Inflammatory macrophage treated with lipopolysaccharide for 4 hours (primary cell): ENCODE data around the gene NMUR1.

Experiments
- DNase-seq: peaks from one replicate; pipeline ENCODE4 v3.0.0-alpha.2; 2020

Gene NMUR1

DNA sequence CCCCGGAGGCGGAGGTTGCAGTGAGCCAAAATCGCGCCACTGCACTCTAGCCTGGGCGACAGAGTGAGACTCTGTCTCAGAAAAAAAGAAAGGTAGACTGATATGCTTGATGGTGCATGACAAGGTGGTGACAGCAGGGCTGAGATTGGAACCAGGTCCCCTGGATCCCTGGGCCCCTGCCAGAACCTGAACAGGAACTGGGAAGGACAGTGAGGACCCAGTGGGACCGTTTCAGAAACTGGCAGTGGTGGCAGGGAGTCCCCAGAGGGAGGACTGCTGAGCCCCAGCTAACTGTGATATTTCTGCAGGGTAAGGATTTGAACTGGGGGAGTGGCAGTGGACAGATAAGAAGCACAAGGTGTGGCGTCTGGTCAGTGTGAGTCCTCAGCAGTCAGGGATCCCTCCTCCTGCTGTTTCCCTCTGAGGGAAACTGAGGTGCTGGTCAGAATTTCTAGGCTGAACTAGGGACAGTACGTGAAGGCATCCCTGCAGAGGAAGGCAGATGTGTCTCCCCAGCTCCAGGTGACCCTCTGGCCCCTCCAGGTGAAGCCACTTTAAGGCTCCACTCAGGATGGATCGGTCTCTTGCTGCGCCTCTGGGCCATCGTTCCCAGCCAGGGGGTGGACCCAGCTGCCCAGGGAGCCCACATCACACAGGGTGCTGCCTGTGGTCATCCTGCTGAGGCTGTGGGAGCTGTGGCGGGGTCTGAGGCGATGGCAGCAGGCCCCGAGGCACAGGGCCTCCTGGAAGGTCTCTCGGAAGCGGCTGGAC is 5.6 kb downstream of the NMUR1 start:
- DNase-seq, result no peak

DNA sequence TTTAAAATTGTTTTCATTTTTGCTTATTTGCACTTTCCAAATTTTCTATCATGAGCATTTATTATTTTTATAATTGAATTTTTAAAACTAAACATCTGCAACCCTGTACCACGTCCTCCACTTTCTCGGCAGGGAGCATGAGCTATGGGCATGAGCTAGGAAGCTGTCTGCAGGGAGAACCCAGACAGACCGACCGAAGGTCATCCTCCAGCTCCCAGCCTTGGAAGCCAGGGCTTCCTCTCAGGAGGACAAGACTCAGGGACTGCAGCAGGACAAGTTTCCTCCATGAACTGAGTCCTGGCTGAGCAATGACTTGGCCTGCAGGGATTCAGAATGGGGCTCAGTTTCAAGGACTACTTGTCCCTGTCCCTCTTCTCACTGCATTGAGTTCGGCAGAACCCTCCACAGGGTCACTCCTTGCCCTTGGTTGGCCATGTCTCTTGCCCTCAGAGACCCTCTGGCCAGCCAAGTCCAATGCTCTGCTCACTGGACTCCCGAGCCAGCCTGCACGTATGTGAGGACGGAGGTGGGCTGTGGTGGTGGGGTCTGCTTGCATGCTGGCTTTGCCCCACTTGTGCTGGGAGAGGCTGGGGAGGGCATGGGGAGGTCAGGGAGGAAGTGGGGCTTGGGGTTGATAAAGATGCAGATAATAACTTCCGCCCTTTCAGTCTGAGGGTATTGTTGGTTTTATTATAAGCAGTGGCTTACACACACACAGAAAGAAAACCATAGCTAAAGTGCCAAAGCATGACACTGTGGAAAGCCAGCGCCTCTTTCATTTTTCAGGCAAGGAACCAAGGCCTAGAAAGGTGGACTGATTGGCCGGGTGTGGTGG is 6.6 kb downstream of the NMUR1 start:
- DNase-seq, result no peak

DNA sequence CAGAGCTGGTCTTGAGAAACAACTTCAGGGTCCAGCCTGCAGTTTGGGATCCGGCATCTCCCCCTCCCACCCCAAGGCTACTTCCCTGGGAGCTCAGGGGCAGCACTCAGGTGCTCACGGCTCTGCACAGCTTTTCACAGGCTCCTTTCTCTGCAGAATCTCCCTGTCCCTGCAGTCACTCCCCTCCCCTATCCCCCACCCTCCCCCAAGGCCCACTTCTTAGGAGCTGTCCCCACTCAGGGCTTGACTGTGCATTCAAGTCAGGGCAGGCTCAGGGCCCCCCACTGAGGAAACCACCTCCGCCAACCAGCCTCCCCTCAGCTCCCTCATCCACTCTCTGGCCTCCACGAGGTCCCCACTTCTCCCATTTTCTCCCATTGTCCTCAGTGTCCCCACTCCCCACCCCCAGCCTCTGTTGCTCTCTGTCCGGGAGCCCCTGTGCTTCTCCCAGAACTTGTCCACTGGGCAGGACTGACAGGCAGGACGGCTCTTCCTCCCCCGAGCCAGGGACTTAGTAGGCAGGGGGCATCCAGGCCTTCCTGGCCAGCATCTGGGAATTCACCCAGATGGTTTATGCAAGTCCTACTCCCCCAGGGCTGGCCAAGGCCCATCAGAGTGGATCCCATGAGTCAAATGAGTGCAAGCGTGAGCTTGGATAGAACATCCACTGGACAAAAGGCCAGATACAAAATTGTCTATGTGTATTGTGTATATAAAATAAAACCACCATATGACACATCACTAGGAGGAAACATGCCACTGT is 7.6 kb downstream of the NMUR1 start:
- no peak for DNase-seq

DNA sequence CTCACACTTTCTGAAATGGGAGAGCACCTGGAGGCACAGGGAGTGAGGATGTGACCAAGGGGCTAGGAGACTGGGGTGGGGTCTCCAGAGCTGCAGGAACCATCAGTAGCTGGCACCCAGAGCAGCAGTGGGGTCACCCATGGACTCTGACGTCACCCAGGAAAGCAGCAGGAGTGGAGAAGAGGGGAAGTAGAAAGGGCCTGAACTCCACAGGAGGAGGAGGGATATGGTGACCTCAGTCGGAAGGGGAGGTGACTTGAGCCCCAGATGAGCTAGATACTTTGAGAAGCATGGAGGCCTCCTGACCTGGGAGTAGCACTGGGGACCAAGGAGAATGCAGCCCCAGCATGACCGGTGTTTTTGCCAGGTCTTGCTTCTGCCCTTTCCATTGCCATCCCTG is 8.8 kb downstream of the NMUR1 start:
- peak; percentile 49 for DNase-seq

DNA sequence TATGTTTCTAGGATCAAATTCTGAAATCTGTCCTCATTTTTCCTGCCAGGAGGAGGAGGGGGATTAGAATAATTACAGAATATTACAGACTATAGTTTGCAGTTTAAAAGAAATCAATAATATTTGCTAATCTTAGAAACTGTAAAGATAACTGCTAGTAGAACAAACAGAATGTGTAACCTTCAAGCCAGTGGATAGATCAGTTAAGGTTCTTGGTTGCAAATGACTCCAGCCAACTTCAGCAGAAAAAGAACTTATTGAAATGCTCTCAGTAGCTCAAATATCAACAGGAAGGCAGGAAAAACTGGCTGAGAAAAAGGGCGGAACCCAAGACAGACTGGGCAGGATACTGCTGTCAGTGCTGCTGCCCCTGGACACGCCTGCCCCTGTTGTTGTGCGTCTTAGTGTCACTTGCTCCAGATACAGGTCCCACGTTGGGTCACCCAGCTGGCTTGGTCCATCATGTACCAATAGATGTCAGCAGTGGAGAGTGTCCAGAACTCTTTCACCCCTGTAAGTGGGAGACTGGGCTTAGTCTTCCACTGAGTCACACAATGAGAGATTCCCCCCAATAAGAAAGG is 10.2 kb downstream of the NMUR1 start:
- DNase-seq, result no peak

DNA sequence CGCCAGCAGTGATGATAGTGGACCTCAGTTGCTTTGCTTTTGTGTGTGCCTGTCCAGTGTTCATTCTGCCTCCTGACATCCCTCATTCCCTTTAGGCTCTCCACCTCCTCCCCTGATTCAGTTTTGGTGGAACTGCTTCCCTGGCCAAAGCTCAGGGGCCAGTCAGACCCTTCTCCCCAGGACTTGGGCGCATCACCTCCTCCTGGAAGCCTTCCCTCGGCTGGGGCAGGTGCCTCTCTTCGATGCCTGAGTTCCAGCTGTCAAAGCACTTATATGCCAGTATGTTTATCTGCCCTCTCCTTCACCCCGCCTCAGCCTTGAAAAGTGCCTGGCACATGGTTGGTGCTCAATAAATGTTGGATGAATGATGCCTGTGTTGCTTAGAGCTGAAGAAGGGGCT is 11.5 kb downstream of the NMUR1 start:
- no peak for DNase-seq

DNA sequence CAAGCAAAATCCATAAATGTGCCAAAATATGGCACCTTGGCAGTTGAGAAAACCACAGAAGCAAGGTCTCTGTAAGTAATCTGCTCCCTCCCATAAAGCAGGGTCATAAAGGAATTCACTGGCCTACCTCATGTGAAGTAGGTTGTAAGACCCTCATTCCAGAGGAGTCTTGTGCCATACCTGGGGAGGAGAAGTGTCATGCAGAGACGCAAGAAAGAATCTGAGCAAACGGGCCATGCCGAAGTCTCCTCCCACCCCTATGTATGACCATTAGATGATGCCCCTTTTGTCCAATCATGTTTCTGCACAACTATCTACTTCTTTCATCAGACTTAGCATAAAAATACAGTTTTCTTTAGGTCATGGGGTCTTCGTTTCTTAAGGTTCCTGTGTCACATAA is 14.6 kb downstream of the NMUR1 start:
- no peak for DNase-seq

DNA sequence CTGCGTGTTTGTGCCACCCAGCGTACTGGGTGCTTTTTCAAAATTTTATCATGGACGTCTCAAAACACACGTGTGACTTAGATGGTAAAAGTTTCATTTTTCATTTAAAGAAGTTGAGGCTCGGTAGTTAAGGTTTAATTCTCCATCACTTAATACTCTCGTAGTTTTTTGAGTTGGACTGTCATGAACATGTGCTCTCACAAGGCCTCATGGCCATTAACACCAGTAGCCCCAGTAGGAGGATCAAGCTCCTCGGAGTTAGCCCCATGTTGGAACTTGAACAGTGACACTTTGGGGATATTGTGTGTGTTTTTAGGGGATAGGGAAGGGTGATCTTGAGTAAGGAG is 15.3 kb downstream of the NMUR1 start:
- no peak for DNase-seq

DNA sequence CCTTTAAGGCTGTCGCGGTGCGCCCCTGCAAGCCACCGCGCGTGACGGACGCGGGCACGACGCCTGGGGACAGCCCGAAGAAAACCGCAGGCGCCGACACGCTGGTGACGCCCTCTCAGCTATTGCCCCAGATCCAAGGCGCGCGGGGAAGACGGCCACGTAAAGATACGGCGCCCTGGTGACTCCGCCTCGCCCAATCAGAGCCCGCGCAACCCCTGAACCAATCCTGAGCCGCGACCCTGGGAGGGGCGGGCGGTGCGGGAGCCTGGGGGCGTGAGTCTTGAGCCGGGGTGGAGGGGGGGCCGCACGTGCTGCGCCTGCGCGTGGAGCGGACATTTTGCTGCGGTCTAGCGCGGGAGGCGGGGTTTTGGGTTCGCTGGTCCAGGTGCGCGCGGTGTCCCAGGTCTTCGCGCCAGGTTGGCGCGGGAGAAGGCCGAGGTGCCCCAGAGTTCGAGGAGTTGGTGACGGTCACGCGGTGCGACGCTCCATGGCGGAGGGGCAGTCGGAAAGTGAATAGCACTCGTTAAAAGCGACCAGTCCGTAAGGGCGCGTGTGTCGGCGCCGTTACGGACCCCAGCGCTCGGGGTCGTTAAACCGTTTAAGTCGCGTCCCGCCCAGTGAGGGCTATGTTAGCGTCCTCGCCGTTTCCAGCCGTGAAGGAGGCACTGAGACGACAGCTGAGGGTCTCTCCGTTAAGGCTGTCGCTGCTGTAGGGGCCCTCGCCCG is 15.9 kb downstream of the NMUR1 start:
- peak; percentile 97 for DNase-seq

DNA sequence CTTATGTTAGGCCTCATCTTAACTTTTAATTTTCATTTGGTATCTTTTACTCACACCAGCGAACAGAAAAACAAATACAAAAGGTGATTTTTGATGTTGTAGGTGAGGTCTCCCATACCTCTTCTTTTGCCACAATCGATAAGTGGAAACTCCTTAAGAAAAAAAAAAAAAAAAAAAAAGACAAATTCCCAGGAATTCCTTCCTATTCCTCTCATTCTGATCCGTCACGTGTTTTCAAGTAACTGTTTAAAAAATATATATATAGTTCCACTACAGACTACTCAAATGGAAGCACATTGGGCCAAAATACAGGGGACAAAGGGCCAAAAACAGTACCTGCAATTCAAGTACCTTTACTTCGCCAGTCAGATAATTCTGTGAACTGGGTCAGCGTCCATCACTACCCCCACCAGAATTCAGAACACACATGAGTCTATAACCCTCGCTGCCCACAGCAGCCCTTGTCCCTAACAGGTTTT is 16.5 kb downstream of the NMUR1 start:
- DNase-seq, result no peak

DNA sequence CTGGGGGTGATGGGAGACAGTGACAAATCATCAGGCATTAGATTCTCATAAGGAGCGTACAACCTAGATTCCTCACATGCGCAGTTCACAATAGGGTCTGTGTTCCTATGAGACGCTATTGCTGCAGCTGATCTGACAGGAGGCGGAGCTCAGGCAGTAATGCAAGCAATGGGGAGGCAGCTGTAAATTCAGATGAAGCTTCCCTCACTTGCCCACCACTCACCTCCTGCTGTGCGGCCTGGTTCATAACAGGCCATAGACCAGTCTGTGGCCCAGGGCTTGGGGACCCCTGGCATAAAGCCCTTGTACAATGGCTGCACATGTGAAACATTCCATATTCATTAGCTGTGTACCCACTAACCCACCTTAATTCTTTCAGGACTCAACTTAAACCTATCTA is 18.0 kb downstream of the NMUR1 start:
- DNase-seq, result no peak

DNA sequence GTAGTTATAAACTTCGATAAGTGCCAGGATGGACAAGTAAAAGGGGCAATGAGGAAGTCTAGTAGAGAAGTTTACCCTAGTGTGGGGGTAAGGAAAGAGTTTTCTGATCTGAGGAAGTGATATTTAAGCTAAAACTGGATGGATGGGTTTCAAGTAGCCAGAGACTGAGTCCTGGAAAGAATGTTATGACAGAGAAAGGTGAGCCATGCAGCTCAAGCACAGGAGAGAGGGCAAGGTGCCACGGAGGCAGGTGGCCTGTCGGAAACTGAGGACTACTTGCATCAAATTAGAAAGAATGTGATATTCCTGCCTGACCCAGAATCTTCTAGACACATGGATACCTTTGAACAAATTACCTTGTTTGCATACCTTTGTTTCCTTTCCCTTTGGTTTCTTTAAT is 26.5 kb downstream of the NMUR1 start:
- DNase-seq, result no peak

DNA sequence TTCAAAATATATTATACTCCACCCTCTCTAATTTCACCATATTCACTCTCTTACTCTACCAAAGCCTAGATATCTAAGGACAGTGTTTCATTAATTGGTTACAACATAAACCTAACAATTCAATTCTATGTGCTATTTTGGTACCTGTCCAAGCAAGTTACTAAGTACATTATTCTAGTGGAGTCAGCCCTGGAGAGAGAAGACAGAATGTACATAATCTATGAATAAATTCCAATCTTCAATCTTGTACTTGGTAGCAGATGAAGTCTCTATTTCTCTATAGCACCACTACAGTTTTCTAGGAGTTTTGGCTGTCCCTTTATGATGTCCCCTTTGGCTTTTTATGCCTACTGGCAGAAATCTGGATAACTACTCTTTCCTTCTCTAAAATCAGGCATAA is 27.6 kb downstream of the NMUR1 start:
- no peak for DNase-seq

DNA sequence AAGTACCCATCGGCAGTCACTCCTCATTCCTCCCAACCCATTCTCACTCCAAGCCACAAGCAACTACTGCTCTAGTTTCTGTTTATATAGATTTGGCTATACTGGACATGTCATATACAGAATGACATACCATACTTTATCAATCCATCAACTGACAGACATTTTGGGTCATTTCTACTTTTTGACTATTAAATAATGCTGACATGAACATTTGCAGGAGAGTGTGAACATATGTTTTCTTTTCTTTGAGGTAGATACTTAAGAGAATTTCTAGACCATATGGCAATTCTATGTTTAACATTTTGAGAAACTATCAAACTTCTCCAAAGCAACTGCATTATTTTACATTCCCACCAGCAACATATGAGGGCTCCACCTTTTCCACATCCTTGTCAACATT is 32.6 kb downstream of the NMUR1 start:
- DNase-seq, result no peak

DNA sequence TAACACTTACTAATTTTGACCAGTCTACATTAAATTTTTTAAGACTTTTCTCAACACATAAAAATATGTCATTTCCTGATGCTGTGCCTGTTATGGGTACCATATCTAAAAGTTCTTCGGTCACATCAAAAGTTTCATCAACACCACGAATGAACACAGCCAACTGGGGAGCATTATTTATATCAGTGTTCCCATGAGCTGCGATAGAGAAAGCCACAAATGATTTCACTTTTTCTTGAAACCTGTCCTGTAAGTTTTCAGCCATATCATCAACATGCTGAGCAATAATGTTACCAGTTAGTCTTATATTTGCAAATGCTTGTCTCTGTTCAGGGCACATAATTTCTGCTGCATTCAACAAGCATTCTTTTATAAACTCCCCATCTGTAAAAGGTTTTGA is 35.6 kb downstream of the NMUR1 start:
- no peak for DNase-seq

DNA sequence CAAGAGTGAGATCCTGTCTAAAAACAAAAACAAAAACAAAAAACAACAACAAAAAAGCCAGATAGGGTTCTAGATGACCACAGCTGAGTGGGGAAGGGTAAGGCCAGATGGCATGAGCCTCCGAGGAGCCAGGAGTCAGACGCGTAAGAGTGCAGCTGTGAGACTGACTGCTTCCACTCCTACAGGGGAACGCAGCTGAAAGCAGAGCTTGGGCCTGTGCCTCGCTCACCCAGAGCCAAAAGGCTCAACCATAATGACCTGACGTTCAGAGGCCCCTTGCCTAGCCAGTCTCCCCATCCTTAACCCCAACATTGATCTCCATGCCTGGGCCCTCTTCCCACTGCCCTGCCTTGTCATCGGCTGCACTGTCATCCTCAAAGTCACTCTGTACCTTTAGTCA is 39.4 kb downstream of the NMUR1 start:
- DNase-seq, result no peak

DNA sequence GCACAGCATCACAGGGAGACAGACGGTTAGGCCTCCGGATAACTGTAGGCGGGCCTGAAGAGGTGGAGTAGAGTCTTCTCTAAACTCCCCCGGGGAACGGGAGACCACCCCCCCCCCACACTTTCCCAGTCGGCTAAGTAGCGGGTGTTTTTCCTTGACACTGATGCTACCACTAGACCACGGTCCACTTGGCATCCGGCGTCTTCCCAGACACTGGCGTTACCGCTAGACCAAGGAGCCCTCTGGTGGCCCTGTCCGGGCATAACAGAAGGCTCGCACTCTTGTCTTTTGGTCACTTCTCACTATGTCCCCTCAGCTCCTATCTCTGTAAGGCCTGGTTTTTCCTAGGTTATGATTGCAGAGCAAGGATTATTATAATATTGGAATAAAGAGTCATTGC is 40.3 kb downstream of the NMUR1 start:
- DNase-seq, result no peak

DNA sequence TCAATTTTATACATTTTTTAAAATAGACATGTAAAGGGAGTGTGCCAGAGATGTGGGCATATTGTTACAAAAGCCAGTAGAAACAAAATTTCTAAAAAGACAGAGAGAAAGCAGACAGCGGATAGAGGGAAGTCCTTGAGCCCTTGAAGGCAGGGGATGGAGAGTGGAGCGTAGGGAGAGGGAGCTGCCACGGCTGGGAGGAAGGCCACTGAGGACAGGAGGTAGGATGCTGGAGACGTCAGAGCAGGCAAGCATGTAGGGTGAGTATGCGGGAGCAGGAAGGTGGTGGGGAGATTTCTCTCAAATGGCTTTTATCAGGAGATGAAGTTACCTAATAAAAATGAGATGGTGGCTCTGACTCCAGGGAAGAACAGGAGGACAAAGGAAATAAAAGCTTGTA is 41.9 kb downstream of the NMUR1 start:
- DNase-seq, result no peak

DNA sequence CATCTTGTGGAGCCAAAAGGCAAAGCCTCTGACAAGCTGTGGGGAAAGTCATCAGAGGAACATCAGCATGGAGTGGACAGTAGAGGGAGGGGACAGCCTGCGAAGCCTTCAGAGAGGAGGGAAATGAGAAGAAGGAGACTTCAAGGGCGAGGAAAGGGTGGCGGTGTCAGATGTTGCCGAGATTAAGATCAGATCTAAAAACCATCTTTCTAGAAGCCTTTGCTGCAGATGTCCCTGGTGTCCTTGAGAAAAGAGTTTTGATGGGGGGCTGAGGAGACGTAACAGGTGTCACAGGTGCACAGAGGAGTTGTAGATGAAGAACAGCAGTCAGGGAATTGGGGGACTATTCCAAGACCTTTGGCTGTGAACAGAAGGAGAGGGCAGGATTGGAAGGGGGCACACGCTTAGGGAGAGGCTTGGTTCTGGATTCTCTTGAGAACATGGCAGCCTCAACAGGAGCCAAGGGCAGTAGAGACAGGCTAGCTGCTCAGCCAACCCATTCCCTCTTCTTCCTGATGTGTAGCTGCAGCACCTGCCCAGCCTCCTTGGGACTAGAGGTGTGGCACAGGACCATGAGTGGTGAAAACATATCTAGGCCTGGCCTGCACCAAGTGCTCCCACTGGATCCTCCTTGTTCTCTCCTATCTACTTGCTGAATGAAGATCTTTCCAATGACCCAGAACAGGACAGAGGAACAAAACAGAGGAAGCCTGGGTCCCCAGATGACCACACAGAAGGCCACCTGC is 43.2 kb downstream of the NMUR1 start:
- DNase-seq, result no peak

DNA sequence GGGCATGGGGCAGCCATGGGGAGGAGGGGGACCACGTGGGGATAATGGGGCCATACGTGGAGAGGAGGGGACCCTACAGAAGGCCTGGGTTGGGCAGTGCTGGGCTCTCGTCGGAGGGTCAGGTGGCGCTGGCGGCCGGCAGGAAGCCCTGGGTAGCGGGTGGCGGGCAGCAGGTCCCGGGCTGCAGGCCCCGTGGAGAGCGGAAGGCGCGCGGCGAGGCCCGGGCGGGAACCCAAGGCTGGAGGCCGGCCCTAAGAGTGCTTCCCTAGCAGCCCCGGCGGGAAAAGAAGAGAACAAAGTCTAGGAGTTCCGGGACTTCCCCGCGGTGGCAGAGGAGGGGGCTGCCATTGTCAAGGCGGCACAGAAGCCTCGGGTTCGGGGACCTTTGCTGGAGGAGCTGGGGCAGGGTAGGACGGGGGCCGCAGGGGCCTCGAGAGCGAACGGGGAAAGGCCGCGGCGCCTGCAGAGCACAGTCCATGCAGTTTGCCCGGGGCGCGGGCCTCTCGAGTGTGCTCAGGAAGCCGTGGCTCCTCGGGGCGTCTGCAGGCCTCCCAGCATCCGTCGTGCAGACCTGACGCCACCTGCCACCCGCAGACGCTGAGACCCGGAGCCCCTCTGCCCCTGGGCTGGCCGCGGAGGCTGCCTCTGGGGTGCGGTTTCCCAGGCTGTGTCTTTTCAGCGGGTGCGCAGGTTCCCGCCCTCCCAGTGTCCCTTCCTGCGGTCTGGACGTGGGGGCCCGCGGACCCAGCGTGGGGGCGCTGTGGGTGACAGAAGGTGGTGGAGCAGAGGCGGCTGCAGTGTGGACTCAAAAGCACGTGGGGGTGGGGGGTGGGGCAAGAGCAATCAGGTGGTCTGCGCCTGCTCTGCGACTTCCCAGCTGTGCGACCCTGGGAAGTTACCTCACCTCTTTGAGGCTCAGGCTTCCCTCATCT is 46.6 kb downstream of the NMUR1 start:
- peak; percentile 24 for DNase-seq
